HG03469 (cell line): ENCODE measurements around the gene C5orf15.
"Not testable (repeated sequence)": the region's sequence is repeated elsewhere in the genome, so short reads cannot be mapped to it uniquely, and the experiment has no call there.

Source experiments
- ATAC-seq: cut with Tn5 transposase; IDR thresholded peaks from one replicate; pipeline ENCODE4 v1.9.1; 2021; ENCODE audit warnings: mild to moderate bottlenecking, moderate library complexity, moderate number of reproducible peaks; ENCODE audit not compliant: unreplicated experiment

Gene C5orf15

DNA sequence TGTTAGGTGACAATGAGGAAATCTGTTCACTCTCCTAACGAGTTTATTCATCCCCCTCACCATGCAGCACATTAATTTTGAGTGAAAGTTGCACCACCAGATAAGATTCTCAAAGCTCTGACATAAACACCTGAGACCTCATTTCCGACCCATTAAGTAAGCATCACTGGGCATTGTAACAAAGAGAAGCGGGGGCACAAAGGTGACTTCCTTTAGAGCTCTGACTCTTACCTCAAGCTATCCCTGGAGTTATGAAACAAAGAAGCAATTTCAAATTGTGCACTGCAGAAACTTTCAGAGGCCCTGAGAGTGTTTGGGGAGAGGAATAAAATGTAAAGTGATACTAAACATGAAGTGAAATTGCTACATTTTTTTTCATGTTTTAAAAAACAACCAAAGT is 29.5 kb downstream of the C5orf15 start:
- no peak for ATAC-seq

DNA sequence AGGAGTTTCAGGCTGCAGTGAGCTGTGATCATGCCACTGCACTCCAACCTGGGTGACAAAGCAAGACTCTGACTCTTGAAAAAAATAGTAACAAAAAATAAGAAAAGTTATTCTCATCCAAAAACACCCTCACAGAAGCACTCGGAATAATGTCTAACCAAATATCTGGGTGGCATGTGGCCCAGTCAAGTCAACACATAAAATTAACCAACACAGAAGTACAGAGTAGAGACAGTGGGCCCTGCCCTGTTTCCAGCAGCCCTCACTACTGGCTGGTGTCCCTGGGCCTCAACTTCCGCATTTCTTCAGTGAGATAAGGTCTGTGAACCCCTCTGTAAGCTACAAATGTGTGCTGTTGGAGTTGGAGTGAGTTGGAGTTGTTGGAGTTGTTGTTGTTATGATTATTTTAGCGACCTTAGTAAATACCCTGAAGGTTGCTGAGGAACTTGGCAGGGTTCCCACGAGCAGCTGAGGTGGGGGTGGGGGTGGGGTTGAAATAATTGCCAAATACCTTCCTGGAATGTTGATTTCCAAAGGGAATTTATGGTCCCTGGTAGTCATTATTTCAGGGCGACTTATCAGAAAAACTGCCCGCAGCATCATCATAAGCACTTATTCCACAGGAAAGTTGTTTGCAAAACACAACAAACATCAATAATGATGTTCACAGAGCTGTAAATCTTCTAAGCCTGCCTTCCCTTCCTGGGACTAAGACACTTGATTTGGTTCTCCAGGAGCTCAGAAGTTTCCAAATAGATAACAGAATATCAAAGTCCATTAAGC is 30.2 kb downstream of the C5orf15 start:
- no peak for ATAC-seq

DNA sequence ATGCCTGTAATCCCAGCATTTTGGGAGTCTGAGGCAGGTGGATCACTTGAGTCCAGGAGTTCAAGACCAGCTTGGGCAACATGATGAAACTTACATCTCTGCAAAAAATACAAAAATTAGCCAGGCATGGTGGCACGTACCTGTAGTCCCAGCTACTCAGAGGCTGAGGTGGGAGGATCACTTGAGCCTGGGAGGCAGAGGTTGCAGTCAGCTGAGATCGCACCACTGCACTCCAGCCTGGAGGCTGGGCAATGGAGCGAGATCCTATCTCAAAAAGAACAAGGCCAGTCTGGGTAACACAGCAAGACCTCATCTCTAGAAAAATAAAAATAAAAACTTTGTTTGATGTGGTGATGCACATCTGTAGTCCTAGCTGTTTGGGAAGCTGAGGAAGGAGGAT is 30.8 kb downstream of the C5orf15 start:
- ATAC-seq = not testable (repeated sequence)

DNA sequence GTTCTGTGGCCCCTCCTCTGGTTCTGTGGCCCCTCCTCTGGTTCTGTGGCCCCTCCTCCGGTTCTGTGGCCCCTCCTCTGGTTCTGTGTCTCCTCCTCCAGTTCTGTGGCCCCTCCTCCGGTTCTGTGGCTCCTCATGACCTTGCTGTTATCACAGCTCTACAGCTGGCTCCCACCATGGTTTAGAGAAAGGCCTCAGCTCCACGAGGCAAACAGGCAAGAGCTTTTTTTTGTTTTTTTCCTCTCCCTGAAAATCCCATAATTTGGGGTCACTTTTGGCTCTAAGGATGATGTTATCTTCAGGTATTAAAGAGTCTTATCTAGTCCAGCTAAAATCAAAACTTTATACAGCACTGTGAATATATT is 31.8 kb downstream of the C5orf15 start:
- no peak for ATAC-seq

DNA sequence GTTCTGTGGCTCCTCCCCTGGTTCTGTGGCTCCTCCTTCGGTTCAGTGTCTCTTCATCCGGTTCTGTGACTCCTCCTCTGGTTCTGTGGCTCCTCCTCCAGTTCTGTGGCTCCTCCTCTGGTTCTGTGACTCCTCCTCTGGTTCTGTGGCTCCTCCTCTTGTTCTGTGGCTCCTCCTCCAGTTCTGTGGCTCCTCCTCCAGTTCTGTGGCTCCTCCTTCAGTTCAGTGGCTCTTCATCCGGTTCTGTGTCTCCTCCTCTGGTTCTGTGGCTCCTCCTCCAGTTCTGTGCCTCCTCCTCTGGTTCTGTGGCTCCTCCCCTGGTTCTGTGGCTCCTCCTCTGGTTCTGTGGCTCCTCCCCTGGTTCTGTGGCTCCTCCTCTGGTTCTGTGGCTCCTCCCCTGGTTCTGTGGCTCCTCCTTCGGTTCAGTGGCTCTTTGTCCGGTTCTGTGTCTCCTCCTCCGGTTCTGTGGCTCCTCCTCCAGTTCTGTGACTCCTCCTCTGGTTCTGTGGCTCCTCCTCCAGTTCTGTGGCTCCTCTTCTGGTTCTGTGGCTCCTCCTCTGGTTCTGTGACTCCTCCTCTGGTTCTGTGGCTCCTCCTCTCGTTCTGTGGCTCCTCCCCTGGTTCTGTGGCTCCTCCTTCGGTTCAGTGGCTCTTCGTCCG is 32.3 kb downstream of the C5orf15 start:
- ATAC-seq = not testable (repeated sequence)

DNA sequence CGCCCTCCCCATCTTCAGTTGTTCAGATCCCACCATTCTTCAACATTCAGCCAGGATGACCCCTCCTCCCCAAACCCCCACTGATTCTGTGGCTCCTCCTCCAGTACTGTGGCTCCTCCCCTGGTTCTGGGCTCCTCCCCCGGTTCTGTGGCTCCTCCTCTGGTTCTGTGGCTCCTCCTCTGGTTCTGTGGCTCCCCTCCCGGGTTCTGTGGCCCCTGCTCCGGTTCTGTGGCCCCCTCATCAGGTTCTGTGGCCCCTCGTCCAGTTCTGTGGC is 32.8 kb downstream of the C5orf15 start:
- ATAC-seq = no peak

DNA sequence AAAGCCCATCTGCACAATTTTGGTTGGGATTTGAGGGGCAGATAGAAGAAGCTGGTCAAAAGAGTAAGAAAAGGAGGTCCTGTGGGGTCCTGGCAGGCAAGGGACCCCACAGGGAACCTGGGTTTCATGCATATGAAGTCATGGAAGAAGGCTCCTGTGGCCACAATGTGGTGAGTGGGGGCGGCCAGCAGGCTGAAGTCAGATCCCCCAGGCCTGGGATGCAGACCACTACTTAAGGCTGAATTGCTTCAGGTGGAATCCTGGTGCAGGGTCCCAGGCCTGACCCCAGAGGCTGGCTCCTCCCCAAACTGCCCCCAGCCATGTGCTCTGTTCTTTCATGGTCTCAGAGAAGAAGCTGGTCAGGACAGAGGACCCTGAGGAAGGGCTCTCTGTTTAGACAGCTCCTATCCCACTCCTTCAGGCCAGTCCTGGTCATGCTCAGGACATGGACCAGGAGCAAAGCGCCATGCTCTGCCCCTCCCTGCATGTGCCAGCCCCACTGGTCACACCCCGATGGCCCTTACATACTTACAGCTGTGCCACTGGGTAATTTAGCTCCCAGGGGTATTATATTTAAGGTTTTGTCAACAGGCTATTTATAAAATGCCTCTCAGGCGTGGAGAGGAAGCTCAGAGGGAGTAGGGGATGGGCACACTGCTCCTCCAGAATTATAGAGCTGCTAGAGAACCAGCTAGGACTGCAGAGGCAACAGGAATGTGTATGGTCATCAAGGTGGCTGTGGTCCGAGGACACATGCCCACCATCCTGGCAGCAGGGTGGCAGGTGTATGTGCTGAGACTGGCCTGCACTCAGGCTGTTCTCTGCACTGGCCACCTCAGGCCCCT is 33.4 kb downstream of the C5orf15 start:
- no peak for ATAC-seq

DNA sequence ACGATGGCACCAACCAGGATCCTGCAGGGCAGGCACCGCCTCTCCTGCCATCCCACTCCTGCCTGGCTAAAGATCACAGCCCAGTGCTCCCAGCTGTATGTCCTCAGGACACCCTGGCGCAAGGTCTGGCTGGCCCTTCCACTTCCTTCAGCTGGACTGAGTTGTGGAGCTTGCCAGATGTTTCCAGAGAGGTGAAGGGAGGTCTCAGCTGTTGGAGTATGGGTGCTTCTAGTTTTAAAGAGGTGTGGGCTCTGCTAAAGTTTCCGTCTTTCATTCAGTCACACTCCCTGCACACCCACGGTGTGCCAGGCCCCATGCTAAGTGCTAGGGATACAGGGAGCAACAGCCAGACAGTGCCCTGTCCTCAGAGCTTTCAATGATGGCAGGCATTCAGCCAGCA is 34.1 kb downstream of the C5orf15 start:
- ATAC-seq = no peak

DNA sequence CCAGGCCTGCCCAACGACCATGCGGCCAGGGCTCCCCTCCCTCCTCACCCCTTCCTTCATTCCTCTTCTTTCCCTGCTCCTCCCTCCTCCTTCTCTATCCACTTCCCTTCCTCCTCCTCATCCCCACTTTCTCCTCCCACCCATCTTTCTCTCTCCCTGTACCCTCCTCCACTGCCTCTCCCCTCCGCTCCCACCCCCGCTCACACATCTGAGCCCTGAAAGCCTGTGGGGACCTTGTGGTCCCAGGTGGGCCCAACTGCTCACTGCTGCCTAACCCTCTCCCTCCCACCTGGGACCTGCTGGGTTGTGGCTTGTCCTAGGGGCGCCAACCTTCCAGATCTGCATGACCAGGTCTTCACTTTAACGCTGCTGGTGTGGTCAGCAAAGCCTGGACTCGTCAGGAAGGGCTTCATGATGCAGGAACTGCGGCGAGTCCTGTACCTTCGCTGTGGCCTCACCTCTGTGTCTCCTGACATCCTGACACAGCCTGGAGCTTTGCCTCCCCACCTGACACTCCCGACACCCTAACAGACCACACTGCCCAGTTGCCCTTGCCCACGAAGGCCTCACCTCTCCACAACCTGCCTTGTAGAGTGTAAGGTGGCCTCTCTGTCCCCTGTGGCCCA is 34.6 kb downstream of the C5orf15 start:
- no peak for ATAC-seq

DNA sequence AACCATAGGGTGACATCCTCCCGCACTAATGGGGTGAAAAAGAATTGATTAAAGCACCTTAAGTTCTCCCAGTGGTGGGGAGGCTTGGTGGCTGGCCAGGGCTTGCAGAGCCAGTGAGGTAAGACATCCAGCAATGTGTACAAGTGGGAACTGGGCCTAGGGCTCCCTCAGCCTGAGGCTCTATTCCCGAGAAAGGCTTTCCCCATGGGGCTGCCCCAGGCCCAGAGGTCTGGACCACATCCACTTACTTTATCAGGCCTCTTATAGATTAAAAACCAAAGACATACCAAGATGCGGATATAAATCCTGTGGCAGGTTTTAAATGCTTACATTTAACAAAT is 35.3 kb downstream of the C5orf15 start:
- ATAC-seq = no peak

DNA sequence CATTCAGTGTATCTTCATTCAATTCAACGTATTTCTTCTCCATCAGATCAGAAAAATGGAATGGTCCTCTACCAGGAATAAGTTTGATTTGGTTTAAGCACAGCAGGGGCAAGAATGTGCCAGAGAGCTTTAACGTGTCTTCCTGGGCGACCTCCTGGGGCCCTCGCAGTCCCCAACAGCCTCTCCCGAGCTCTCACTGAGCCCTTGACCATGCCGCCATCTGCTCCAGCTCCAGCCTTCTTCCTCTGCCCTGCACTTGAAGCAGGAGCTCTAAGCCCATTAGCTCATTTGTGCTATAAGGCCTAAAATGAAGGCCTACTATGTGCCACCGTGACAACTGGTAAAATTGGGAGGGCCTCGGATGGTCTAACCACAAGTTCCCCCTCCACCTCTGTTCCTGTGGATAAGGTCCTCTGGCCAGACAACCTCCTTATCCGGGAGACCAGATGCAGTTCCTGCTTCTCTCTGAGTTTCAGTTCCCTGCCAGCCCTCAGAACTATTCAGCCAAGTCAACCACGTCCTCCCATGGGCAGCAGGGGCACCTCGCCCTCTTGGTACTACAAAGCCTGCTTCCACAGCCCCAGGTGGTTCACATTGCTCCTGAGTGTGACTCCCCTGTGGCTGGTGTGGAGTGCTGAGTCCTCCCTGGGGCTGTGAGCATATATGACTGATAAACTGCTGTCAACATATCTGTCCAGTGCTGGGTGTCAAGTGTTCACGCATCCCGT is 35.8 kb downstream of the C5orf15 start:
- ATAC-seq = no peak

DNA sequence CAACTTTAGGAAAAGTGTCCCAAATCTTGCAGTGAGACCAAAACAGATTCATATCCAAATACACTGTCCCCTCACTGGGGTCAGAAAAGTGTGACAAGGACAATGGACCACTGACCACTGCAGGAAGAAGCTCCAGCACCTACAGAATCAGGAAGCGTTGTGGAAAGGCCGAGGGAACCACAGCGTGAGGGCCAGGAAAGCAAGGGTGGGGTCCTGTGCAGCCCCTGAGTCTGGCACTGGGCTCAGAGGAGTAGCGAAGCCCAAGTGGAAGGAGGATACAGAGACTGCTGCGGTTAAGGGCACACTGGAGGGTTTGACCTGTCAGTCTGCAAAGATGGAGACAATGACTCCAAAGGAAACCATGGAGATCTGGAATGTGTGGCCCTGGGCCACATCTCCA is 36.9 kb downstream of the C5orf15 start:
- ATAC-seq = no peak

DNA sequence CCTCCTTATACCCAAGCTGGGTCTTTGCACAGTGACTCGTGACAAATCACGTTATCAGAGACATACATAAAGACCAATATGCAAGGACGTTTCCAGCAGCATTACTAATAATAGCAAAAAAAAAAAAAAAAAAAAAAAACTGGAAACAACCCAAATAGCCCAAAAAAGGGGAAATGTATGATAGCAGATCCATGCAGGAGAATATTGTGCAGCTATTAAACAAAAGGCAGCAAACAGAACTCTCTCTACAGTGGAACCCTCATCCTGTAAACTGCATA is 37.7 kb downstream of the C5orf15 start:
- ATAC-seq = no peak

DNA sequence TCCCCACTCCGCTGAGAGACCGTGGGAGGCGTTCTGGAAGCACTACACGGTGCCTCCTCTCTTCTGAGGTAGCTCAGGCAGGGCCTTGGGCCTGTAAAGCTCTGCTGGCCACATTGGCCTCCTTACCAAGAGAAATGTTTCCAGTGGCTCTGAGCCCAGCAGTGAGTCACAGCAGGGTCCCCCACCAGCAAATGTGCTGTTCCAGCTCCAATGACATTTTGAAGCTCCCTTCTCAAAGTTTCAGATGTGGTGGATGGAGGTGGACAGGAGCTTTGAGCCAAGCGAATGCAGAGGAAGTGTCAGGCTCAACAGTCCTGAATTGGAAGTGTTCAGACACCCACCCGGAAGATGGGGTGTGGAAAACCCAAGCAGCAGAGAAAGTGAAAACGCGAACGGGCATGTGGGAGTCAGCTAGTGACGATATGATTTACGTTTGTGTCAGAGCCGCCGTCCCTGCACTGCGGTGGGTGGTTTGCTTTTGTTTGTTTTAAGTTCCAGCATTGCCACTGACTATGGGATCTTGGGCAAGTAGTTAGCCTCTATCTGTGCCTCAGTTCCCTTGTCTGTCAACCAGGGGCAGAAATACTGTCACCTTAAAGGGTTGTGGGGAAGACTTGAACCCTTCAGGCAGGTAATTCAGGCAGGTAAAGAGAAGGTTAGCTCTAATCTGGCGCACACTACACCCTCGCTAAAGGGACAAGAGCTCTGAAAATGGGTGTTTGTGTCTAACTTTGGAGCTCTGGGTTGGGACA is 38.2 kb downstream of the C5orf15 start:
- no peak for ATAC-seq

DNA sequence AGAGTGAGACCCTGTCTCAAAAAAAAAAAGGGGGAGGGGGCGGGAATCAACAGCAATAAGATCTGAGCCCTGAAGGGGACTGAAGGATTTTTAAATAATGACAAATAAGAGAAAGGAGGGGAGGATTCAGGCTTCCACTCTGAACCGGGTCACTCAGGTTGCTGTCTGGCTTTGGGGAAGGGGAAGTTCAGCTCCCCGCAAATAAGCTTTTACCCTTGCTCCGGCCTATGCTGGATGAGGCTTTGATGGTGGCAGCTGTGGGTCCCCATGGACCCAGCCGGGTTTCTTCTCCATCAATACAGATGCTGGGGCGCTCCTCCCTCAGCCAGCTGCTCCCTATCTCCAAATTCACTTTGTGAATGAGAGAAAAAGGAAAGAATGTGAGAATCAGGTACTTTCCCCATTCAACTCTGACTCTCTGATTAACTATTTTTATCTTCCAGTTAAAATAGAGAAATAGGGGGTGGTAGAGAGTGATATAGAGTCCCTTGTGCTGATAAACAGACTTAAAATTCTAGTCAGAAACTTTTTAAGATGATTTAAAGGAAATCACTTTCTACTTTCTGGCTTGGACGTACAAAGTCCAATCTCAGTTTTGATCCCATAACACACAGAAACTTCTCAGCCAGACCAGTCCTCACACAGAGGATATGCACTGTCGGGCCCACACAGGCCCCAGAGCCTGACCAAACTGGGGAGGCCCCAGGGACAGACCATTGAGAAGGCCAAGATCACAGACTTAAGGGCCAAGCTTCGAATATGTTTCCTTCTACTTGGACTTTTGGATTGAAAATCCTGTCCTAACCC is 39.6 kb downstream of the C5orf15 start:
- no peak for ATAC-seq

DNA sequence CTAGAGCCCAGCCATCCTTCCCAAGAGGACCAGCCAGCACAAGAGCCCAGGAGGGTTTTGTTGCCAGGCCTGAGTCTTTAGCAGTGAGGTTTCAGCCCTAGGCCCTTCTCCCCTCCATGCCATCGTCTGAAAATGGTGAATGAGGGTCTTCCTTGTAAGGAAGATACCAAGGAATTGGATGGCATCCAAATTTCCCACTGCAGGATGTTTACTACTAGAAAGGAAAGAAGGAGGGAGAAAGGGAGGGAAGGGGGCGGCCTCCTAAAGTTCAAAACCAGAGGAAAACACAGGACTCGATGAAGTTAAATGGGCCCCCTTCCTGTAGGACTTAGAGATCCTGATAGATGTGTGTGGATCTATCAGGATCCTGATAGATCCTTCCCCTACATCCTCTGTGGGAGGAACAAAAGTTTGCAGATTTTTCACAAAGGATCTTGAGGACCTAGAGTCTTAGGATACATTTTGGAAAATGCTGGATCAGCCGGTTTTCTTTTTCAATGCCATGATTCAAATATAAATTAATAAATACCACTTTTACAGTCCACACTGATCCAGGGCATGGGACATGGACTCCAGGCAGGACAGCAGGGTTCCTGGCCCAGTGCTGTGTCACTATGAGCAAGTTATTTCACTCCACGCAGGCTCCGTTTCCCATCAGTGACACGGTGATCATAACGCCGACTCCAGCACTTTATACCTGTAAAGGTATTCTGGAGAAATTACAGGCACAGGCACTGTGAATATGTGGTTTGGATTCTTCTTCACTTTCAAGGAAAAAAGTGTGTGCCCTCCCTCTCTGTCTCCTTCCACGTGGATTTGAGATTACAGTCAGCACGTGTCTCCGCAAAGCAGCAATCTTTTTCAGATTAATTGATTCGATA is 40.9 kb downstream of the C5orf15 start:
- ATAC-seq = no peak

DNA sequence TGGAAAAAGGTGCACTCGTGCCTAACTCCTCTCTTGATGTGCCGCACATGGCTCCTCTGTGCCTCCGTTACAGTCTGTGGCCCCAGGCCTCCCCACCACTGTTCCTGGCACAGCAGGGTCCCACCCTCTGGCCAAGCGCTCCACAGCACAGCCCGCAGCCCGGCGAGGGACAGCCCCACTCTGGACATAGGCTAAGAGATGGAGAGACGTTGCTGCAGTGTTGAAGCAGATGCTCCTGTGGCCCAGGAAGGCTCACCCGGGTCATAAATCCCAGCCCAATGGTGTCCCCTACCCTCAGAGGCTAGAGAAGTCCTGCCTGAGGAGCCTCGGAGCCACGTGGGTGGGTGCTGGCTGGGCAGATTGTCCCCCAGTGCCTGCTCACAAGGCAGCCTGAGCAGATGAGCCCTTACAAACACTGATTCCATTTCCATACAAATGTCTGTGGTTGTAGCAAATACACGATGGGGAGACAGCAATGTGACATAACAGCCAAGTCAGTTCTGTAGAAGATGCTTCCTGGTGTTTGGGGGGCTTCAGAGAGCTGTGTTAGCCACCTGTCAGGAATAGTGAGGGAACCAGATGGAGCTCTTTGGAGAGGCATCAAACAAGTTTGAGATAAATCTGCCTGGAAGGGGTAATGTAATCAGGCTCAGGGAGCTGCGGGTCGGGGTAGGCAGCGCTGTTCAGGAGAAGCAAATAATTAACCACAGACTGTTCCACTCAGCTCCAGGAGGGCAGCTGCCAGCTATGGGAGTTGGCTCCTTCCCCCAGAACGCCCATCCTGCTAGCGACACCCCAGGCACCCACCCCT is 41.7 kb downstream of the C5orf15 start:
- no peak for ATAC-seq
